CD4-positive, alpha-beta T cell treated with Interleukin-2 at 100 ng/mL for 4 hours (primary cell): Measurements from ENCODE around the gene KRTAP5-5.

Experiments
- DNase-seq: peaks from one replicate; pipeline ENCODE4 v3.0.0-alpha.2; 2020; ENCODE audit warnings: low spot score

Gene KRTAP5-5

DNA sequence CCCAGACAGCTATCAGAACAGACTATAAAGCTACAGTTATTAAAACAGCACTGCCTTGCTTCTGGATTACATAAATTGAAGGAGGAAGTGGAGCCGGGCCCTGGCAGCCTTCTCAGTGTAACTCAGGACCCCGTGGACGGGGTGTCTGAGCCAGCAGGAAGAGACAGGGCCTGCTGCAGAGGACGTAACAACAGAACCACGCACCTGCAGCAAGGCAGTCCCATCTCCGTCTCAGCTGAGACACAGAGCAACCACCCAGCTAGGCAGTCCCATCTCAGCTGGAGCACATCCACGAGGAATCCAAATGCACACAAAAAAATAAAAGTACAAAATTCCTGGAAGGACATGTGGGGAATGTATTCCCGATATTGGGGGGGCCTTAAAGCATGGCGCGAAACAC is 50.3 kb downstream of the KRTAP5-5 start:
- no peak for DNase-seq
